Endometrium (tissue), 2 donors: Measurements from ENCODE around the gene TEX14.
A peak's percentile ranks its signal among the peaks of the same experiment; 100 is the strongest.
"Not testable (repeated sequence)": the region's sequence is repeated elsewhere in the genome, so short reads cannot be mapped to it uniquely, and the experiment has no call there.

Source experiments
- FAIRE-seq: peaks from 2 replicates; lab custom pipeline; 2012; peaks lifted over from hg19 to GRCh38; lab: Jason Lieb, UNC
- donor health status: control.
- donor health status: control.

TEX14 gene

GRCh38 chr17:58691701-58692238 is at the start of gene TEX14:
TEX14 (minus strand) TSS chr17:58692045; CDS start chr17:58652001, 40,044 bp downstream.
- FAIRE-seq: no peak

- FAIRE-seq: no peak
These were observed 49.3 kb upstream of the TEX14 start for GRCh38 chr17:58741121-58741625.

- no peak for FAIRE-seq
These were observed 43.0 kb upstream of the TEX14 start for GRCh38 chr17:58734811-58735210.

GRCh38 chr17:58734040-58734439 is 42.2 kb upstream of the TEX14 start:
- no peak for FAIRE-seq

GRCh38 chr17:58730937-58731336 is 39.1 kb upstream of the TEX14 start:
- FAIRE-seq: no peak

- no peak for FAIRE-seq
These were observed 37.0 kb upstream of the TEX14 start for GRCh38 chr17:58728798-58729197.

GRCh38 chr17:58722696-58723095 is 30.9 kb upstream of the TEX14 start:
- FAIRE-seq: no peak

- no peak for FAIRE-seq
These were observed 30.4 kb upstream of the TEX14 start for GRCh38 chr17:58722274-58722673.

GRCh38 chr17:58710948-58711552 is 19.2 kb upstream of the TEX14 start:
- FAIRE-seq: peak; percentile 78

GRCh38 chr17:58706351-58707140 is 14.7 kb upstream of the TEX14 start:
- no peak for FAIRE-seq

GRCh38 chr17:58703916-58704286 is 12.1 kb upstream of the TEX14 start:
- no peak for FAIRE-seq

GRCh38 chr17:58703137-58703915 is 11.5 kb upstream of the TEX14 start:
- no peak for FAIRE-seq

- FAIRE-seq: no peak
These were observed 10.9 kb upstream of the TEX14 start for GRCh38 chr17:58702708-58703107.

GRCh38 chr17:58702045-58702476 is 10.2 kb upstream of the TEX14 start:
- no peak for FAIRE-seq

GRCh38 chr17:58699771-58700170 is 7.9 kb upstream of the TEX14 start:
- FAIRE-seq: no peak

- FAIRE-seq: no peak
These were observed 3.0 kb upstream of the TEX14 start for GRCh38 chr17:58694826-58695225.

- no peak for FAIRE-seq
These were observed 2.5 kb upstream of the TEX14 start for GRCh38 chr17:58694302-58694701.

GRCh38 chr17:58693751-58694150 is 1.9 kb upstream of the TEX14 start:
- no peak for FAIRE-seq

GRCh38 chr17:58693208-58693607 is 1.4 kb upstream of the TEX14 start:
- no peak for FAIRE-seq

- FAIRE-seq: no peak
These were observed 602 bp upstream of the TEX14 start, which contains the start of gene RAD51C for GRCh38 chr17:58692239-58693055. RAD51C (plus strand) TSS chr17:58692602; CDS start chr17:58692644, 42 bp downstream.

- FAIRE-seq: not testable (repeated sequence)
These were observed 1.8 kb downstream of the TEX14 start for GRCh38 chr17:58690033-58690432.
